MG63 (cell line): Measurements from ENCODE around the gene COL5A1. TPM values are rescaled to one million over a fixed set of nuclear protein-coding genes. Genes with fewer than 3 reads are reported as not detected.

Experiments
- DNase-seq: peaks from one replicate; pipeline ENCODE4 v3.0.0-alpha.2; 2020
- H3K27me3 ChIP-seq: fragments of 250-450 bp; sonication (Bioruptor Pico); 2 replicates; pipeline ENCODE4 v1.5.1; 2020; ENCODE audit warnings: mild to moderate bottlenecking, moderate library complexity
- H3K36me3 ChIP-seq: fragments of 250-450 bp; sonication (Bioruptor Pico); 2 replicates; pipeline ENCODE4 v1.5.1; 2020; ENCODE audit warnings: mild to moderate bottlenecking, moderate library complexity
- H3K4me3 ChIP-seq: fragments of 250-450 bp; sonication (Bioruptor Pico); 2 replicates; pipeline ENCODE4 v1.5.1; 2020; ENCODE audit warnings: mild to moderate bottlenecking, moderate library complexity
- H3K9me3 ChIP-seq: fragments of 250-450 bp; sonication (Bioruptor Pico); 2 replicates; pipeline ENCODE4 v1.5.1; 2020; ENCODE audit warnings: mild to moderate bottlenecking, moderate library complexity
- total RNA-seq: library from RNA; depleted of rRNA; stranded (reverse); fragments of >200 nt; shearing (Covaris generic); gene quantifications from 2 replicates; pipeline ENCODE4 v1.2.3, GENCODE V29; 2014; ENCODE audit warnings: low replicate concordance

COL5A1 gene
- total RNA-seq, 1 experiment from 2014 or later, result 92.0 TPM

DNA sequence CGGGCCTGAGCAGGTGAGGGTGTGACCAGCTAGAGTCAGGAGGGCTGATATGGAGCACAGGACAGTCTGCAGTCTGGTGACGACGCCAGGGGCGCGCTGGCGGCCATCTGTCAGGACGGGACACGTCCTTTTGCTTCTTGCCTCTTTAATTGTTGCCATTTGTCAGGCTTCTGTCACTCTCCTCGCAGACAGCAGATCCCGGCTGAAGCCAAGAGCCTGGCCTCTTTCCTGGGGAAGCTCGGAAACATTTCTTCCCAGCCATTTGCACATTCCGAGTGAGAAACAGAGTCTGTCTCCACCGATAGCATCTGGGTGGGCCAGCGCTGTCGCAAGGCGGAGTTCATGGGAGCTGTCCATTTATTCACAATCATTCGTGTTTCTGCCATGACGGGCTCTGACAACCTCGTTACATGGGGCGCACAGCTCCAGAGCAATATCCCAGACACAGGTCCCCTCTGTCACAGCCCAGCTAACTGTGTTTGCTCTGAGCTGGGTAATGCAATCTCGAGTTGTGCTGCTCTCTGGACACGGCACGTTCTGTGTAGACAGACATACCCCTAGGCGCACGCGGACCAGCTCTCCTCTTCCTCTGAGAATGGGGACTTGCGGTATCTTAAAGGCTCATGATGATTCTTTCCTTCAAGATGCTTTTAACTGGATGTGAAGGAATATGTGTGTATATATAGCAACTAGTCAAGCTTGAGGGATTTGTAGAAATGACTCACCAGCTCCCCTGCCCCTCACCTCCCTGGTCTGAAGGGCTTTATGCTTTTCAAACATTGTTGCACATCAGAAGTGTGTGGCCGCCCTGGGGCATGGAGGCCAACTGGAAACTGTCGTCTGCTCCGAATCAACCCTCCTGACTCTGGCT, 133.7 kb downstream of the COL5A1 start:
- H3K9me3 ChIP-seq, result no peaks in the 10 kb centered on the region
- H3K36me3 ChIP-seq, result peaks cover 25% of the 10 kb centered on the region
- no peaks in the 10 kb centered on the region for H3K27me3 ChIP-seq
- DNase-seq, result no peak
- no peak overlapping the region for H3K4me3 ChIP-seq

DNA sequence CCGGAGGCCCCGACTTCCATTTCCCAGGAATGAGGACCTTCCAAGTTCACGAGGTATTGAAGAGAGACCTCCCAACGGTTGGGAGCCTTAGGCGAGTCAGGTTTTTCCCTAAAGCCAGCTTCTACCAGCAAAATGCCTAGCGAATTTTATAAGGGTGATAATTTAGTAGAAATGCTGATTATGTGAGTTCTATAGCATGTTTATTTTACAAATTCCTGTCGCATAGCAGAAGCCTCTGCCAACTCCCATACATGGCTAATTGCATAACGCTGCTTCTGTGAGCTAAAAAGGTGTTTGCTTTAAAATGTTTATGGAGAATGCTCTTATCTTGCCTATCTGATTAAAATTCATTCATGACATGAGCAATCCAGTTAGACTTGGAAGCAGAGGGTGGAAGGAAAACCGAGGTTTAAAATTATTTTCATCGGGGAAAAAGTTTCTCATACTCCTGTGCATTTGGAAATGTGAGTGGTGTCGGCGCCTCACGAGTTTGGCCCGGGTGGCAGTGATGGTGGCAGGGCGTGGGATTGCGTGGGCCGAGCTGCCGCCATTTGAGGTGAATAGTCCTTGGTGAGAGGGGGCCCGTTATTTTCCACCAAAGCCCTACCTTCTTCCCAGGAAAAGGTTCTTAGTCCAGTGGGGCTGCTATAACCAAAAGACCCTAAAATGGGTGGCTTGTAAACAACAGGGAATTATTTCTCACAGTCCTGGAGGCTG, 134.6 kb downstream of the COL5A1 start:
- H3K9me3 ChIP-seq, result no peaks in the 10 kb centered on the region
- no peaks in the 10 kb centered on the region for H3K27me3 ChIP-seq
- H3K4me3 ChIP-seq, result no peak overlapping the region
- DNase-seq, result no peak
- peaks cover 20% of the 10 kb centered on the region for H3K36me3 ChIP-seq

- peaks cover 14% of the 10 kb centered on the region for H3K36me3 ChIP-seq
- no peak for DNase-seq
- no peak overlapping the region for H3K4me3 ChIP-seq
- H3K9me3 ChIP-seq, result no peaks in the 10 kb centered on the region
- no peaks in the 10 kb centered on the region for H3K27me3 ChIP-seq
Measured at GRCh38 chr9:134777153-134777552, 135.6 kb downstream of the COL5A1 start.

DNA sequence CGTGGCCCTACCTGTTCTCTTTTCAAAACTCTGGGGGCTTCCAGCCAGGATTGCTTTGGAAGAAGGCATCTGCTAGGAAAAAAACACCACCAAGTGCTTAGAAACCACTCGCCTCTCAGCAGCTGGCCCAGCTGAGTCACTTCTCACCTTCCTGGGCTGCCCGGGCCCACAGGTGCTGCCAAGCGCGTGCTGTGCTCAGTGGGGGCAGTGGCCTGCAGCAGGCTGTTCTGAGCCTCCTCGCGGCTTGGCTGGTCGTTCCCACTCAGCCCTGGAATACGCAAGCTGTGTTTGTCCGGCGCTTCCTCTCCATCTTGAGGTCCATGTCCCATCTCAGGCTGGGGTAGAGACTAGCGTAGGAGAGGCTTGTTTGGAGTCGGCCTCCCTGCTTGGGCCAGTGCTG, 136.6 kb downstream of the COL5A1 start:
- Histone ChIP-seq H3K9me3 (no peaks in the 10 kb centered on the region), H3K4me3 (no peak overlapping the region), H3K36me3 (peaks cover 14% of the 10 kb centered on the region), H3K27me3 (no peaks in the 10 kb centered on the region)
- no peak for DNase-seq

GRCh38 chr9:134778841-134779411, 137.3 kb downstream of the COL5A1 start:
- Histone ChIP-seq H3K27me3 (no peaks in the 10 kb centered on the region), H3K9me3 (no peaks in the 10 kb centered on the region), H3K36me3 (peaks cover 14% of the 10 kb centered on the region), H3K4me3 (no peak overlapping the region)
- peak; percentile 31 for DNase-seq

DNA sequence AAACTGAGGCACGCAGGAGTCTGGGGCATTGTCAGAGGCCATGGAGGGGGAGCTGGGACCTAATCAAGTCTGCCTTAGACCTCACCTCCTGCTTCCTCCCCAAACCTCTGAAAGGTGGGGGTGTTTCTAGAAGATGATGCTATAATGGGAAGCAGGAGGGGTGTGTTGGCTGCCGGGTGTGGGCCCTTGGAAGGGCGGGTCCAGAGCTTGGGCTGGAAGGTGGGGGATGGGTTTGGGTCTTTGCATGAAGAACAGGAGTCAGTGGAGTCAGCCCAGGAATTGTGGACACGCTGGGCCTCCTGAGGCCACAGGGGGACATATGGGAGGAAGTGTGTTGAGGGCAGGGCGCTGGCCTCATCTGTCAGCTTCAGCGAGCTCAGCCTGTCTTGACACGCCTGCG, 138.0 kb downstream of the COL5A1 start:
- Histone ChIP-seq H3K36me3 (peaks cover 13% of the 10 kb centered on the region), H3K4me3 (no peak overlapping the region), H3K9me3 (no peaks in the 10 kb centered on the region), H3K27me3 (no peaks in the 10 kb centered on the region)
- no peak for DNase-seq

DNA sequence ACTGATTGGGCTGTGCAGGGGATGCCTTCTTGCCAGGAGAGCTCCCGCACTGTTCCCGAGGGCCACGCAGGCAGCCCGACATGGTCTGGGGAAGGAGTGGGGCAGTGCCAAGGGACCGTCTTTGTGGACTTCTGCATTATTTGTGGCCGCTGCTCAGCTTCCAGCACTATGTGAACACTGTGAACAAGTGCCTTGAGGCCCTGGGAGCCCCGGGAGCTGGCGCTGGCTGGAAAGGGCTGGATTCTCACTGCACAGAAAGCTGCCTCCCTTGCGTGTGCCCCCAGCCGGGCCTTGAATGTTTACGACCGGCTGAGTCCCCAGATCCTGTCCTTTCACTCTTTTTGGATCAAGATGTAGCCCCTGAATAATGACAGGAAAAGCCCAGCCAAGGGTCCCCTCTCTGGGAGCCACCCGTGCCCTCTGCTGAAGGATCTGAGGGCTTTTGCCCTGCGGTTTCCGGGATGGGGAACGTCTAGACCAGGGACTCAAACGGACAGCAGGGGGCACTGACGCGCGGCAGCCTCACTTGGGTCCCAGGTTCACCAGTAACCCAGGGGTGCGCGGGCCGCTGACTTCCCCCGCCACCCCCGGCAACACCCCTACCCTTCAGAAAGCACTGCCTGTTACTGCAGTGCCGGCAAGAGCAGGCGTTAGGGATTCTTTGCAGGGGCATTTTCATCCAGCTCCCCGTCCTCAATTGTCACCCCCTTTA, 140.1 kb downstream of the COL5A1 start:
- peaks cover 3% of the 10 kb centered on the region for H3K36me3 ChIP-seq
- no peak overlapping the region for H3K4me3 ChIP-seq
- no peaks in the 10 kb centered on the region for H3K9me3 ChIP-seq
- H3K27me3 ChIP-seq, result no peaks in the 10 kb centered on the region
- no peak for DNase-seq

- Histone ChIP-seq H3K9me3 (no peaks in the 10 kb centered on the region), H3K4me3 (no peak overlapping the region), H3K27me3 (no peaks in the 10 kb centered on the region), H3K36me3 (peaks cover 3% of the 10 kb centered on the region)
- no peak for DNase-seq
Measured at GRCh38 chr9:134782921-134783698, 141.5 kb downstream of the COL5A1 start.

- Histone ChIP-seq H3K27me3 (no peaks in the 10 kb centered on the region), H3K4me3 (no peak overlapping the region), H3K9me3 (no peaks in the 10 kb centered on the region), H3K36me3 (peaks cover 3% of the 10 kb centered on the region)
- no peak for DNase-seq
Measured at GRCh38 chr9:134783699-134784039, 142.1 kb downstream of the COL5A1 start.

GRCh38 chr9:134784577-134785305, 143.1 kb downstream of the COL5A1 start:
- peaks cover 3% of the 10 kb centered on the region for H3K36me3 ChIP-seq
- no peak for DNase-seq
- H3K27me3 ChIP-seq, result no peaks in the 10 kb centered on the region
- H3K4me3 ChIP-seq, result no peak overlapping the region
- H3K9me3 ChIP-seq, result no peaks in the 10 kb centered on the region

DNA sequence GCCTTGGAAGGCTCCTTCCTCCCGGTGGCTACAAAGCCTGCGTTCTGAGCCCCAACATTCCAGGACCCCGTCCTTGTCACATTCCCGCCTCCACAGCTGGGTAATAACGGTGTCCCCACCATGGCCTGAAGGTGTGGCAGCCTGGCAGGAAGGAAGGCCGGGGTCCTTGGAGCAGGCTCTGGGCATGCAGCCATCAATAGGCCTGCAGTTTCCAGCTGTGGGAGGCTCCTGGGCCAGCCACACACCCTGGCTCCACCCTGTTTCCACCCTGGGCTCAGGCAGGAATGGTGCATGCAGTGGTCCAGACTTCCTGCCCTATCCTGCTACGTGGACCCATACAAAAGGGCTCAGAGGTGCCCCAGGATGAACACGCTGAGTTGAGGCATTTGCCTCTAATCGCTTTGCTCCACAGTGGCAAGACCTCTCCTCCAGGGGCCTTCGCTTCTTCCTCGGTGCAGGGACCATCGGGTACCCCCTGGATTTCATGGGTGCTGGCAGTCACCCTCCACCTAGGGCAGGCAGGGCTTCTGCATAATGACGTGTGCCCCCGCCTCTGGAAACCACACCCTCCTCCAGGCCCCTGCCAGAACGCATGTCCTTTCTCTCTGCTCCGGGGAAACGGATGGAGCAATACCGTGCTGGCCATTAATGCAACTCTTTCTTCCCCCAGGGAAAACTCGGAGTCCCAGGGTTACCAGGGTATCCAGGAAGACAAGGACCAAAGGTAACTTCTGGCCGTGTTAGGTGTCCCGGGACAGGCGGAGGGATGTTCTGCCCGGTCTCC, 143.9 kb downstream of the COL5A1 start:
- Histone ChIP-seq H3K27me3 (no peaks in the 10 kb centered on the region), H3K4me3 (no peak overlapping the region), H3K36me3 (peaks cover 3% of the 10 kb centered on the region), H3K9me3 (no peaks in the 10 kb centered on the region)
- DNase-seq, result no peak

DNA sequence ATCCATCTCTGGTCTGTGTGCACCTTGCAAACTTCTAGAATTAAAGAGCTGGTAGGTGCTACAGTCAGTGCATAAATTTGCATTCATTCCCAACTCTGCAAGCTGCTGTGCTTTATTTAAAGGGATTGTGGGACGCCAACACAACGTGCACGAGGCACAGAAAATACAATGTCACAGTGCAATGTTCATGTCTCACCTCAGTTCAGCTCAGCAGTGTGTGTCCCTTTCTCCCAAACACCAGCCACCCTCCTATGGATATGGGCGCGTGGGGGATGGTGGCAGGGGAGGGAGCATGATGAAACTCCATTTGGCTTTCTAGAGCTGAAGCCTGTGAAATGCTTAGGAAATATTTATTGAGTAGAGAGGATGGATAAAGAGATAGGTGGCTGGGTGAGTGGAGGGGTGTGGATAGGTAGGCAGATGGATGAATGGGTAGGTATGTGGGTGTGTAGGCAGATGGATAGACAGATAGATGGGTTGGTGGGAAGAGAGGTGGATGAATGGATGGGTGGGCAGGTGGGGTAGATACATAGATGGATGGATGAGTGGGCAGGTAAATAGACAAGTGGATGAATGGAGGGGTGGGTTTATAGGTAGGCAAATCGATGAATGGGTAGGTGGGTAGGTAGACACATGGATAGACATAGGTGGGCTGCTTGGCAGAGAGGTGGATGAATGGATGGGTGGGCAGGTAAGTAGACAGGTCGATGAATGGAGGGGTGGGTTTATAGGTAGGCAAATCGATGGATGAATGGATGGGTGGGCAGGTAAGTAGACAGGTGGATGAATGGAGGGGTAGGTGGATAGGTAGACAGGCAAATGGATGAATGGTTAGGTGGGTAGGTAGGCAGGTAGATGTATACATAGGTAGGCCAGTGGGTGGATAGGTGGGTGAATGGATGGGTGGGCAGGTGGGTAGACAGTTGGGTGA, 146.3 kb downstream of the COL5A1 start:
- DNase-seq, result no peak
- Histone ChIP-seq H3K9me3 (no peaks in the 10 kb centered on the region), H3K36me3 (peaks cover 3% of the 10 kb centered on the region), H3K4me3 (no peak overlapping the region), H3K27me3 (no peaks in the 10 kb centered on the region)

GRCh38 chr9:134789168-134789567, 147.6 kb downstream of the COL5A1 start:
- no peaks in the 10 kb centered on the region for H3K9me3 ChIP-seq
- H3K4me3 ChIP-seq, result no peak overlapping the region
- no peaks in the 10 kb centered on the region for H3K27me3 ChIP-seq
- peaks cover 5% of the 10 kb centered on the region for H3K36me3 ChIP-seq
- DNase-seq, result no peak

DNA sequence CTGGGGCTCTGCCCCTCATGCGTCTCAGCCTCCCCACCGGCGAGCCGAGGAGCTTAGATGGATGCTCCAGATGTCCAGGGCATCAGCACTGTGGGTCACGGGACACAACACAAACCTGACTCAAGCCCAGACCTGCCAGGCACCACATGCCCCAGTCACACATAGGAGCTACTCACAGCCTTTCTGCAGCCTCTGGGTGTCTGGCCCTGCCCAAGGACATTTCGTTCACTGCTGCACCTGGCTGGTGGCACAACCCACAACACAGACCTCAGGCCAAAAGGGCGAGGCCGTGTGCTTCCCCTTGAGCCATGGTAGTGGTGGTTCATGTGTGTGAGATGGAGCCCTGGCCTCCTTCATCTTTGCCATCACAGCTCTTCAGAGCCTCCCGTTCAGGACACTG, 149.4 kb downstream of the COL5A1 start:
- DNase-seq, result no peak
- H3K36me3 ChIP-seq, result peaks cover 7% of the 10 kb centered on the region
- H3K27me3 ChIP-seq, result no peaks in the 10 kb centered on the region
- H3K4me3 ChIP-seq, result no peak overlapping the region
- H3K9me3 ChIP-seq, result no peaks in the 10 kb centered on the region
